AG09309 (cell line): ENCODE data around the gene KISS1R.

Source experiments
- DNase-seq: peaks from one replicate; pipeline ENCODE4 v3.0.0-alpha.2; 2010; ENCODE audit warnings: low read depth
- H3K4me3 ChIP-seq: 2 replicates; pipeline ENCODE4 v1.5.1; 2011; ENCODE audit warnings: mild to moderate bottlenecking, low read depth, low read length, moderate library complexity; ENCODE audit not compliant: control insufficient read depth
- CTCF ChIP-seq: IDR thresholded peaks from 2 replicates; pipeline ENCODE4 v1.5.1; 2011; ENCODE audit warnings: mild to moderate bottlenecking, low read depth, low read length, inconsistent platforms; ENCODE audit not compliant: insufficient read depth, control insufficient read depth; ENCODE audit errors: missing control alignments

Gene KISS1R

DNA sequence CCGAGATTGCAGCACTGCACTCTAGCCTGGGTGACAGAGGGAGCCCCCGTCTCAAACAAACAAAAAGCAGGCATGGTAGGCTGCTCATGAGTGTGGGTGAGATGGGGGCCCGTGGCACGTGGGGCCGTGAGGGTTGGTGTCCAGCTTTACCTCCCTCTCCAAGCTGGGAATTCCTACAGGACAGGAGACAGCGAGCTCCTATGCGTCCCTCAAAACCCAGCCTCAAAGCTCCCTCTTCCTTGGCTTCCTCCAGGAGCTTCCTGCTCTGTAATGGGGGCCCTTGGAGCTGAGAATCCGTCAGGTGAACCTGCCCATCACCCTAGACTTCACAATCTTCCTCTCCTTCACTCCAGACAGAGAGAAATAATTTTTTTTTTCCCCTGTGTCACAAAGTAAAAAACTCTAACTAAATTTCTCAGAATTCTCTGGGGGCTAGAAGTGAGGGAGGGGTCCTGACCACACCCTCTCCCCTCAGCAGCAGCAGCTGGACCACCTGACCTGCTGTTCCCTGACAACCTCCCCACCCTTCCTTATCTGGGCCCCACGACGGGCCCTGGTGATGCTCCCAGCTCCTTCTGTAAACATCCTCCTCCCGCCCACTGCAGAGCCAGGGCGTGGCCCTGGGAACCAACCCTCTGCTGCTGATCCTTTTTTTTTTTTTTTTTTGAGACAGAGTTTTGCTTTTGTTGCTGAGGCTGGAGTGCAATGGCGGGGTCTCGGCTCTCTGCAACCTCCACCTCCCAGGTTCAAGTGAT lies 44.9 kb downstream of the KISS1R start:
- no peak overlapping the region for H3K4me3 ChIP-seq
- no peak for TF ChIP-seq CTCF
- no peak for DNase-seq

DNA sequence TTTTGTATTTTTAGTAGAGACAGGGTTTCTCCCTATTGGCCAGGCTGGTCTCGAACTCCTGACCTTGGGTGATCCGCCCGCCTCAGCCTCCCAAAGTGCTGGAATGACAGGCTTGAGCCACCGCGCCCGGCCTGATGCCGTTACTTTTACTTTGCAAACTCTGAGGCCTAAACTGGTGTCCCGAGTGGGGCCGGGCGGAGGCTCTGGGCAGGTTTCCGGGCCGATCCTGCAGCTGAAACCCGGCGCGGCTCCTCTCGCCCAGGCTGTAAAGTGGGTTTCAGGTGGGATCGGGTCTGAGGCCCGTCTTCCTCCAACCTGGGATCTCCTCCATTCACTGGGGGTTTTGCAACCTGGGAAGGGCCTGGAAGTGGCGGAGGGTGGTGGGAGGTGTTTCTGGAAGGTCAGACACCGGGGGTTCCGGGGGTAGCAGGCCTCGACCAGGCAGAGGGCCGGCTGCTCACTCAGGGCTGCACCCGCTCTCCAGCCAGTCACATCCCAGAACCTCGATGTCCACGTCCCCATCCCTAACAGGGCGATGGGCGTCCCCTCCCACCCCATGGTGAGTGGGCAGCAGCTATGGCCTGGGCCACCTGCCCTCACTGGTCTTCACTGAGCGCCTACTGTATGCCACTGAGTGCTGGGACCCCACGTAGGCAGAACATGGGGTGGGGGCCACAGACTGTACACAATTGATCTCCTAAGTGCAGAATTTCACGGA lies 45.7 kb downstream of the KISS1R start:
- no peak for TF ChIP-seq CTCF
- no peak for DNase-seq
- H3K4me3 ChIP-seq, result no peak overlapping the region

DNA sequence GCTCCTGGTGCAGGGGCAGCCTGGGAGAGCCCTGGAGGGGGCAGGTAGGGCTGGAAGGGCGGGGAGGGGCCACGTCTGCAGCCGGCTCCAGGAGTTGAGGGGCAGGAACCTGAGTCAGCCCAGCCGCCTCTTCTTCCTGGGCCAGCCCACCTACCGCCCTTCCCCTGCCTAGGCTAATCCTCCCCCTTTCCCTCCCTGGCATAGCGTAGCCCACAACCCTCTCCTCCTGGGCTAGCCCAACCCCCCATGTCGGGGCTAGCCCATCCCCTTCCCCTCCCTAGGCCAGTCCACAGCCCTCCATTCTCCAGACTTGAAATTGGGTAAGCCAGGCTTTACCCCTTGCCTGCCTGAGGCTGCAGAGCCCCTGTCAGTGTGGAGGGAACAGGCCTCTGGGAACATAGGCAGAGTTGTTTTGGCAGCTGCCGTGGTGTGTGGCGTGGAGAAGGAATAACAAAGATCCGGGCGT lies 46.4 kb downstream of the KISS1R start:
- H3K4me3 ChIP-seq, result no peak overlapping the region
- TF ChIP-seq CTCF, result no peak
- no peak for DNase-seq

DNA sequence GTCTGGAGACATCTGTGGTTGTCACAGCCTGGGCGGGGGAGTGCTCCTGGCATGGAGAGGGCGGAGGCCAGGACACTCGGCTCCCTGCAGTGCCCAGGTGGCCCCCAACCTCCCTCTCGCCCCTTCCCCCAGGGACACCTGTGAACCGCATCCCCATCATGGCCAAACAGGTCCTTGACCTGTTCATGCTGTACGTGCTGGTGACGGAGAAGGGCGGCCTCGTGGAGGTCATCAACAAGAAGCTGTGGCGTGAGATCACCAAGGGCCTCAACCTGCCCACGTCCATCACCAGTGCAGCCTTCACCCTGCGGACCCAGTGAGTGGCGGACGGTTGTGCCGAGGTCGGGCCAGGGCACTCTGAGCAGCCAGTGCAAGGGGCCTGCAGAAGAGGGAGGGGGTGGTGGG lies 47.0 kb downstream of the KISS1R start:
- DNase-seq, result no peak
- no peak overlapping the region for H3K4me3 ChIP-seq
- TF ChIP-seq CTCF, result no peak

- no peak for DNase-seq
- H3K4me3 ChIP-seq, result no peak overlapping the region
- no peak for TF ChIP-seq CTCF
Measured at GRCh38 chr19:964761-965694, 47.9 kb downstream of the KISS1R start.

GRCh38 chr19:966485-967088 lies 49.5 kb downstream of the KISS1R start:
- no peak for DNase-seq
- no peak for TF ChIP-seq CTCF
- H3K4me3 ChIP-seq, result no peak overlapping the region
